Stimulated activated CD4-positive, alpha-beta T cell treated with anti-CD3 and anti-CD28 coated beads, Interleukin-2, amount 100 ng/mL, for 48 hours (primary cell): Measurements from ENCODE around the gene SLC22A25.
"Not testable (repeated sequence)": the region's sequence is repeated elsewhere in the genome, so short reads cannot be mapped to it uniquely, and the experiment has no call there.

Experiments
- DNase-seq, 2 donors: peaks; one replicate each; pipeline ENCODE4 v3.0.0-alpha.2; 2020

The SLC22A25 gene

GRCh38 chr11:63243533-63243932 lies at the start of gene SLC22A25:
SLC22A25 (minus strand) TSS chr11:63243599; CDS start chr11:63229652, 13,947 bp downstream.
- no peak for DNase-seq

GRCh38 chr11:63290285-63290684 lies 46.9 kb upstream of the SLC22A25 start:
- DNase-seq: no peak

GRCh38 chr11:63289658-63290057 lies 46.3 kb upstream of the SLC22A25 start:
- DNase-seq: no peak

- DNase-seq: no peak
These were observed 39.2 kb upstream of the SLC22A25 start for GRCh38 chr11:63282579-63282978.

GRCh38 chr11:63280920-63281319 lies 37.5 kb upstream of the SLC22A25 start:
- no peak for DNase-seq

- DNase-seq: no peak
These were observed 34.0 kb upstream of the SLC22A25 start for GRCh38 chr11:63277345-63277943.

GRCh38 chr11:63274776-63275175 lies 31.4 kb upstream of the SLC22A25 start:
- DNase-seq: no peak

GRCh38 chr11:63273685-63274084 lies 30.3 kb upstream of the SLC22A25 start:
- DNase-seq: no peak

GRCh38 chr11:63262547-63262946 lies 19.1 kb upstream of the SLC22A25 start:
- no peak for DNase-seq

- no peak for DNase-seq
These were observed 7.9 kb upstream of the SLC22A25 start for GRCh38 chr11:63251312-63251711.

- DNase-seq: no peak
These were observed 7.0 kb upstream of the SLC22A25 start for GRCh38 chr11:63250162-63251050.

- DNase-seq: no peak
These were observed 5.6 kb upstream of the SLC22A25 start for GRCh38 chr11:63248966-63249365.

- not testable (repeated sequence) for DNase-seq
These were observed 4.0 kb upstream of the SLC22A25 start for GRCh38 chr11:63247237-63248002.

- no peak for DNase-seq
These were observed 2.6 kb upstream of the SLC22A25 start for GRCh38 chr11:63246045-63246444.

GRCh38 chr11:63244862-63245261 lies 1.5 kb upstream of the SLC22A25 start:
- no peak for DNase-seq

GRCh38 chr11:63242089-63242781 lies 1.2 kb downstream of the SLC22A25 start:
- DNase-seq: no peak

GRCh38 chr11:63240791-63241379 lies 2.5 kb downstream of the SLC22A25 start:
- DNase-seq: no peak

- no peak for DNase-seq
These were observed 3.3 kb downstream of the SLC22A25 start for GRCh38 chr11:63240098-63240497.

GRCh38 chr11:63239254-63239653 lies 4.1 kb downstream of the SLC22A25 start:
- no peak for DNase-seq

- DNase-seq: no peak
These were observed 6.0 kb downstream of the SLC22A25 start for GRCh38 chr11:63237413-63237812.

GRCh38 chr11:63235471-63236461 lies 7.6 kb downstream of the SLC22A25 start:
- not testable (repeated sequence) for DNase-seq
